ENCODE measurements around the gene TTC21B.

Gene TTC21B

DNA sequence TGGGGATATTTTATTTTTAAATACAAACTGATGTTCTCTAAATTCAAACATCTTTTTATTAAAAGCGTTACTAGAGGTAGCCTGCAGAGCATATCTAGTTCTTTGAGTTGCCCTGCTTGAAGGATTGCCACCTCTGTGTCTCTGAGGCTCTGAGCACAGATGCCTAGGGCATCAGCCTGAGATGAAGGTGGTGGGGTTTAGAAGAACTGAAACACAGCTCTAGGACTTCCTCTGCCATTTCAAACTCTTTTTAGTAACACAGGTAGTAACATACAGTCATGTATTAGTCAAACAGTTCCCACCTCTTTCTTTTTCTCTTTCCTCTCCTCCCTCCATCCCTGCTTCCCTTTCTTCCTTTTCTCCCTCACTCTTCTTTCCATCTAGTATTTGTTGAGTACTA lies 57.6 kb downstream of the TTC21B start:
- H3K27ac ChIP-seq (ENCODE audit: low read depth, low read length) = no peak overlapping the region
- H3K27me3 ChIP-seq (ENCODE audit: control insufficient read depth, insufficient read depth, low read length) = no peaks in the 10 kb centered on the region
- H3K4me1 ChIP-seq (ENCODE audit: control insufficient read depth, insufficient read depth, low read length) = no peaks in the 10 kb centered on the region
- H3K9ac ChIP-seq (ENCODE audit: low read length) = no peak overlapping the region
- H3K36me3 ChIP-seq (ENCODE audit: control insufficient read depth, insufficient read depth, low read length) = peaks cover 3% of the 10 kb centered on the region
- H3K4me3 ChIP-seq (ENCODE audit: low read length) = no peak overlapping the region

DNA sequence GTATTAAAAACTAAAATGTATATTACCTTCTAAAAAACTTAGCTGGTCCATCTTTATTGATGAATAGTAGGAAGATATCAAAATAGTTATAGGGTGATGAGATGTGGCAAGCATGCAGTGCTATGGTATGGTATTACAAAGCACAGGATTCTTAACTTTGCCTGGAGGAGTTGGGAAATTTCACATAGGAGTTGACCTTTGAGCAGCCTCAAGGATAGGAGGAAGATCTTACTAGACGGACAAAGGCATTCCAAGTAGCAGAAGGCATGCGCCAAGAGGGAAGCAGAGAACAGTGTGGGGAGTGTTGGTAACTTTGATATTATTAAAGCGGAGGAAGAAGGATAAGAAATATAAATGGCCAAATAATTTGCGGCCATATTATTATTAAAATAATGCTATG lies 60.0 kb downstream of the TTC21B start:
- no peaks in the 10 kb centered on the region for H3K27me3 ChIP-seq (ENCODE audit: control insufficient read depth, insufficient read depth, low read length)
- no peak overlapping the region for H3K27ac ChIP-seq (ENCODE audit: low read depth, low read length)
- H3K4me1 ChIP-seq (ENCODE audit: control insufficient read depth, insufficient read depth, low read length) = no peaks in the 10 kb centered on the region
- H3K9ac ChIP-seq (ENCODE audit: low read length) = no peak overlapping the region
- no peak overlapping the region for H3K4me3 ChIP-seq (ENCODE audit: low read length)
- H3K36me3 ChIP-seq (ENCODE audit: control insufficient read depth, insufficient read depth, low read length) = peaks cover 5% of the 10 kb centered on the region

DNA sequence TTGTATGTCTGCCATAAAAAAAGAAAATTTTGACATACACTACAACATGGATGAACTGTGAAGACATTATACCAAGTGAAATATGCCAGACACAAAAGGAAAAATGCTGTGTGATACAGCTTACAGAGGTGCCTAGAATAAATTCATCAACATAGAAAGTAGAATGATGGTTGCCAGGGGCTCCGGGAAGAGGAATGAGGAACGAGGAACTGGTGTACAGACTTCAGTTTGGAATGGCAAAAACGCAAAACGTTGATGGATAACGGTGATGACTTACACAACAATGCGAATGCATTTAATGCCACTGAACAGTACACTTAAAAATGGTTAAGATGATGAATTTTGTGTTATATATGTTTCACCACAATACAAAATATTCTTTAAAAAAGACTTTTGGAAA lies 61.0 kb downstream of the TTC21B start:
- no peak overlapping the region for H3K4me3 ChIP-seq (ENCODE audit: low read length)
- H3K36me3 ChIP-seq (ENCODE audit: control insufficient read depth, insufficient read depth, low read length) = peaks cover 5% of the 10 kb centered on the region
- H3K27ac ChIP-seq (ENCODE audit: low read depth, low read length) = no peak overlapping the region
- no peaks in the 10 kb centered on the region for H3K4me1 ChIP-seq (ENCODE audit: control insufficient read depth, insufficient read depth, low read length)
- no peak overlapping the region for H3K9ac ChIP-seq (ENCODE audit: low read length)
- H3K27me3 ChIP-seq (ENCODE audit: control insufficient read depth, insufficient read depth, low read length) = no peaks in the 10 kb centered on the region

DNA sequence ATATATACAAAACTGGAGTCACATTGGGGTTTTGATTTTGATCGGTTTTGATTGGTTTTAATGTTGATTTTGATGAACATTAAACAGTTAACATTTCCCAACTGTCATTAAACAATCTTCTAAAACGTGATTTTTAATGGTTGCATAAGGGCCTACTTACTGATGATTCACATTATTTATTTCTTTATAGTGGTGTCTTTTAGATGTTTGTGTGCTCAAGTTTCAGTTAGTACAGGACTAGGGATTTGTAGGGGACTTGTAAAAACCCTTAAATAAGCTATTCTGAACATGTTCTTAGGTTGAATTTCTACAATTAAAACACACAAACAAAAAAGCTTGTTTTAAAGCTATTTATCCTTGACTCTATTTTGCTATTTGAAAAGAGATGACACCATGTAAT lies 61.6 kb downstream of the TTC21B start:
- peaks cover 5% of the 10 kb centered on the region for H3K36me3 ChIP-seq (ENCODE audit: control insufficient read depth, insufficient read depth, low read length)
- H3K27me3 ChIP-seq (ENCODE audit: control insufficient read depth, insufficient read depth, low read length) = no peaks in the 10 kb centered on the region
- H3K27ac ChIP-seq (ENCODE audit: low read depth, low read length) = no peak overlapping the region
- no peaks in the 10 kb centered on the region for H3K4me1 ChIP-seq (ENCODE audit: control insufficient read depth, insufficient read depth, low read length)
- no peak overlapping the region for H3K9ac ChIP-seq (ENCODE audit: low read length)
- no peak overlapping the region for H3K4me3 ChIP-seq (ENCODE audit: low read length)

DNA sequence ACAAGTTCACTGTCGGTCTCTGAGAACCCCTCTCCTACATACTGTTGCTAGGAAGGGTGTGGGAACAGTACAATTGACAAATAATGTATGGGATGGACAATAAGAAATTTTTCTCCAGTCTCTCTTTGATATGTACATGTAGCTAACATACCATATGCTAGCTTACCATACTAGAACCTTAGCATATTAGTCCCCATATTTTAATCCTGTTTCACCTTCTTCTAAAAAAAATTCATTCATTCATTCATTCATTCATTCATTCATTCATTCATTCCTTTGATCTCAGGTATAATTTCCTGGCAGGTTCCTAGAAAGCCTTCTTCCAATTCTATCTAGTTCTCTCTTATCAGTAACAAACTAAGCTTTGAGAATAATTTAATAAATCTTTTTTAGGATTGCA lies 62.2 kb downstream of the TTC21B start:
- Histone ChIP-seq H3K4me3 (ENCODE audit: low read length) (no peak overlapping the region), H3K4me1 (ENCODE audit: control insufficient read depth, insufficient read depth, low read length) (no peaks in the 10 kb centered on the region), H3K36me3 (ENCODE audit: control insufficient read depth, insufficient read depth, low read length) (peaks cover 9% of the 10 kb centered on the region), H3K9ac (ENCODE audit: low read length) (no peak overlapping the region), H3K27me3 (ENCODE audit: control insufficient read depth, insufficient read depth, low read length) (no peaks in the 10 kb centered on the region), H3K27ac (ENCODE audit: low read depth, low read length) (no peak overlapping the region)

DNA sequence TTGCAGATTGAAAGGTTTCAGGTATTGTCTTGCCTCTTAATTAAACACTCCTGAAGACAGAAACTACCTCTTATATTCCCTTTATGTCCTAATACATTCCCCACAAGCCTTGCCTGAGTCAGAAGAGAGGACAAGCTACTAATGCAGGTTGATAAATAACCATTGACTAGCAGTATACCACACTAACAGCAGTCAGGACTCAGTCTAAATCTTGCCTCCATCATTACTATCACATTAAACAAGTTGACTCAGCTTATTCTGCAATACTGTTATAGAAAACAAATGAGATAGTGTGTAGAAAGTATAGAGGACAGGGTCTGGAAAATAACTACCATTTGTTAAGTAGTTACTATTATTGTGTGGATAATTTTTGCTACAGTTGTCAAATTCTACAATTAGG lies 63.8 kb downstream of the TTC21B start:
- peaks cover 8% of the 10 kb centered on the region for H3K36me3 ChIP-seq (ENCODE audit: control insufficient read depth, insufficient read depth, low read length)
- H3K27ac ChIP-seq (ENCODE audit: low read depth, low read length) = no peak overlapping the region
- no peak overlapping the region for H3K9ac ChIP-seq (ENCODE audit: low read length)
- H3K27me3 ChIP-seq (ENCODE audit: control insufficient read depth, insufficient read depth, low read length) = no peaks in the 10 kb centered on the region
- no peaks in the 10 kb centered on the region for H3K4me1 ChIP-seq (ENCODE audit: control insufficient read depth, insufficient read depth, low read length)
- H3K4me3 ChIP-seq (ENCODE audit: low read length) = no peak overlapping the region

DNA sequence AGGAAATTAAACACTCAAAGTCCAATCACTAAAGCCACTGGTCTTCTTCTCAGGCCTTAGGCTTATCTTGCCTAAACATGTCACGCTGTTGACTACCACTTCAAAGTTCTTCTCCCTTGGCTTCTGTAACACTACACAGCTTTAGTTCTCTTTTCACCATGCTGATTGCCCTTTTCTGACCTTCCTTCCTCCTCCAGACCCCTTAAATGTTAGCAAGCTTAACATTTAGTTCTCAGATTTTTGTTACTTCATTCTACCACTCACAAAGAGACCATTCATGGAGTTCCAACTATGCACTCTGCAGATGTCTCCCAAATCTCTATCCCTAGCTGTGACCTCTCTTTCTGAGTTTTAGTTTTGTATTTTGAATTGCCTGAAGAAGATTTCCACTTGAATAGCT lies 64.4 kb downstream of the TTC21B start:
- Histone ChIP-seq H3K27ac (ENCODE audit: low read depth, low read length) (no peak overlapping the region), H3K36me3 (ENCODE audit: control insufficient read depth, insufficient read depth, low read length) (peaks cover 6% of the 10 kb centered on the region), H3K27me3 (ENCODE audit: control insufficient read depth, insufficient read depth, low read length) (no peaks in the 10 kb centered on the region), H3K9ac (ENCODE audit: low read length) (no peak overlapping the region), H3K4me1 (ENCODE audit: control insufficient read depth, insufficient read depth, low read length) (no peaks in the 10 kb centered on the region), H3K4me3 (ENCODE audit: low read length) (no peak overlapping the region)

DNA sequence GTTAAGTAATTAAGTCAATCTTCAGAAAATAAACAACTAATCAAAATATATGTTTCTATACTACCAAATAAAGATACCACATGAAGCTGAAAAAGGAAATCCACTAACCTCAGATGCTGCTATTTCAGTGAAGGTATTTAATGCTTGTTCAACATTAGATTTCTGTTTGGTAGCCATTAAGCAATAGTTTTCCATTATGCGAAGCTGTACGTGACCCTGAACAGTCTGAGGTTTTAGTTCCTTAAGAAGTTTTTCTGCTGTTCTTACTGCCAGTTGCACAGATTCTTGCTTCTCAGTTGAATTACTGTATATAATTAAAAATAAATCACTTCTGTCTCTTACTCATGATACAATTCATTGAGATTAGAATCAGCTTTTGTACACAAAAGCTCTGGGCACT lies 65.4 kb downstream of the TTC21B start:
- Histone ChIP-seq H3K4me1 (ENCODE audit: control insufficient read depth, insufficient read depth, low read length) (no peaks in the 10 kb centered on the region), H3K36me3 (ENCODE audit: control insufficient read depth, insufficient read depth, low read length) (peaks cover 6% of the 10 kb centered on the region), H3K27ac (ENCODE audit: low read depth, low read length) (no peak overlapping the region), H3K4me3 (ENCODE audit: low read length) (no peak overlapping the region), H3K27me3 (ENCODE audit: control insufficient read depth, insufficient read depth, low read length) (no peaks in the 10 kb centered on the region), H3K9ac (ENCODE audit: low read length) (no peak overlapping the region)

DNA sequence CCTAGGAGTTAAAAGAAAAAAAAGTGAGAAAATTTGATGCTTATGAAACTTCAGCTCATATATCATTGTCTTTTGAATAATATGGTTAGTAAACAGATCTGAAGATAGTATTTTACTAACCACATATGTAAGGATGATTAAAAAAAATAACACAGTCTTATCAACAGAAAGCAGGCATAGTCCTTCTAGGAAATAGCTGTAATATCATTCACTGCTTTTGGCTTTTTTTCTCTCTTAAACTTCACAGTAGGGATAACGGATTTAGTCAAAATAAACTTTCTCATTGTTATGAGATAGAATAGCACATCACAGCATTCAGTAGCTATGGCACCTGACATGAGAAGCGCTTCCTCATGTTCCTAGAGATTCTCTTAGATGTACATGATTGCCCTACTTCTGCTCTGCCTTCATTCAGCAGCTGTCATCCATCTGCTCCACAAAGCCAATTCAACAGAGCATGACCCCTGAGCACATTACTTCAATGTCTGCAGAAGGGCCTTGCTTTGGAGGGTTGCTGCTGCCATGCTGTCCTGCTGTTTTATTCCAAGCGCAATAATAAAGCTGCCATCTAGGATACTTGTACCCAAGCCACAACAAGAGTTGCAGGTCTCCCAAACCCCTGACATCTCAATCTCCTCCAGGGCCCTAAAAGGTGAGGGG lies 67.0 kb downstream of the TTC21B start:
- Histone ChIP-seq H3K4me3 (ENCODE audit: low read length) (no peak overlapping the region), H3K36me3 (ENCODE audit: control insufficient read depth, insufficient read depth, low read length) (peaks cover 6% of the 10 kb centered on the region), H3K27ac (ENCODE audit: low read depth, low read length) (no peak overlapping the region)

DNA sequence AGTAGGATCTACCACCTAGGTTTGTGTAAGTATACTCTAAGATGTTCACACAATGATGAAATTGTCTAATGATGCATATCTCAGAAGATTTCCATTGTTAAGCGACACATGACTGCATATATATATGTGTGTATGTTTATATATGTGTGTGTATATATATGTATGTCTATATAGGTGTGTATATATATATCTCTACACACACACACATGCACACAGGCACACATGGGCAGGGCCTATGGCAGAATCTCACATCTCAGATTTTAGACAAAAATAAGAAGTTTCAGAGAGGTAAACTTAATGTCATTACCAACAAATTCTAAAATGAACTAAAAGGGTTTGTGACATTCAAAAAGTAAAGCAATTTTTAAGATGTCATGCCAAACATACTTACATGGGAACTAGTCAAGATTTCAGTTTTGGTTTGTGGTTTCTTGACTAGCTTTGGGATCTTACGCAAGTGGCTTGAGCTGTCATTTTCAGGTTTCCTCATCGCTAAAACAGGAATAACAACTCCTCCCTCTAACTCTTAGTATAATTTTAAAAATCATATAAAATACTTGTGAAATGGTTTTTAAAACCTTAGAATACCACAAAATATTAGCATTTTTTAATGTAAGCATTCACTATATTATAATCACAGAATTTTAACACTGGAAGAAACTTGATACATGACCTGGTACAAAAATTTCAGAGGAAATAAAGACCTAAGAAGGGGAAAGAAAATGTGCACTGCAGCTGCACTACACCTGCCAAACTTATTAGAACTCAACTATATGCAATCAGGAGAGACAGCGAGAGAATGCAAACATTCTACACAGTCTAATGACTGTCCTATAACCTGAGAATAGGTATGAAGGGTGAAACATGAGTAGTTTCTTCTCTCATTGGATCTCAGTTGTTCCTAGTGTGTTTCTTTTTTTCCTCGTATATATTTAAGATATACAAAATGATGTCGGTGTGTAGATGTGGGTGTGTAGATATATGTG lies 75.7 kb downstream of the TTC21B start:
- Histone ChIP-seq H3K36me3 (ENCODE audit: control insufficient read depth, insufficient read depth, low read length) (peaks cover 6% of the 10 kb centered on the region), H3K4me1 (ENCODE audit: control insufficient read depth, insufficient read depth, low read length) (no peaks in the 10 kb centered on the region), H3K27me3 (ENCODE audit: control insufficient read depth, insufficient read depth, low read length) (no peaks in the 10 kb centered on the region), H3K9ac (ENCODE audit: low read length) (no peak overlapping the region), H3K4me3 (ENCODE audit: low read length) (no peak overlapping the region), H3K27ac (ENCODE audit: low read depth, low read length) (no peak overlapping the region)

More for the DNA sequence above, 67.0 kb downstream of the TTC21B start:
- Histone ChIP-seq H3K9ac (ENCODE audit: low read length) (no peak overlapping the region), H3K4me1 (ENCODE audit: control insufficient read depth, insufficient read depth, low read length) (no peaks in the 10 kb centered on the region), H3K27me3 (ENCODE audit: control insufficient read depth, insufficient read depth, low read length) (no peaks in the 10 kb centered on the region)

DNA sequence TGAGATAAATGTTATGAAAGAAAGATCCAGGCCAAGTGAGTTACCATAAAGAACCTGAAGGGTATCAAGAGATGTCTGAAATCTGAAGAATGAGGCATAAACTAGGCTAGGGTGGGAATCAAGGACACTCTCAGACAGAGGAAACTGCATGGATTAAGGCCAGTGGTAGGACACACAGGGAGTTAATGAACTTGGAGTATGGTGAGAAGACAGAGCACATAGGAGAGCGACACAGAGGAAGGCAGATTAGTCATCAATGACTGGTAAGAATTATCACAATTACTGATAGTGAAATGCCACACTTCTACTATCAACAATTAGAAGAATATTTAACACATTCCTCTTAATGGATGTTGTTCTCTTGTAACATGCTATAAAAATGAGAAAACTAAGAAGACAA lies 76.9 kb downstream of the TTC21B start:
- H3K36me3 ChIP-seq (ENCODE audit: control insufficient read depth, insufficient read depth, low read length) = peaks cover 6% of the 10 kb centered on the region
- H3K27ac ChIP-seq (ENCODE audit: low read depth, low read length) = no peak overlapping the region
- H3K4me1 ChIP-seq (ENCODE audit: control insufficient read depth, insufficient read depth, low read length) = no peaks in the 10 kb centered on the region
- no peak overlapping the region for H3K9ac ChIP-seq (ENCODE audit: low read length)
- no peaks in the 10 kb centered on the region for H3K27me3 ChIP-seq (ENCODE audit: control insufficient read depth, insufficient read depth, low read length)
- no peak overlapping the region for H3K4me3 ChIP-seq (ENCODE audit: low read length)

DNA sequence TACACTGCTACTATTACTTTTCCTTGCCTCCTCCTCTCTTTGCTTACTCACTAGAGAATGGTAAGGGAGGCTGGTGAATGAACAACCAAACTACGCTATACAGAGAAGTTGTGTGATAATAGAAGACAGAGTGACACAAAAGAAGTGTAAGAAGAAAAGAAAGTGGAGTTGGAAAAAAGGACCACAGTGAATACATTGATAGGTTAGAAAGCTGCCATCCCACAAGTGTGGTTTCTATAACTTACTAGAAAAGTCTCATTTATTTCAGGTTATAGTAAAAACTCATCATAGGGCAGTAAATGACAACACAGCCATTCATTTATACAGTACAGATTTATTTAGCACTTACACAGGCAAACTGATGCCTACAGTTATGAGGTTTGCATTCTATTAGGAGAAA lies 77.3 kb downstream of the TTC21B start:
- Histone ChIP-seq H3K36me3 (ENCODE audit: control insufficient read depth, insufficient read depth, low read length) (peaks cover 6% of the 10 kb centered on the region), H3K27ac (ENCODE audit: low read depth, low read length) (no peak overlapping the region), H3K4me3 (ENCODE audit: low read length) (no peak overlapping the region), H3K9ac (ENCODE audit: low read length) (no peak overlapping the region), H3K4me1 (ENCODE audit: control insufficient read depth, insufficient read depth, low read length) (no peaks in the 10 kb centered on the region), H3K27me3 (ENCODE audit: control insufficient read depth, insufficient read depth, low read length) (no peaks in the 10 kb centered on the region)
